HEK293 (cell line): ENCODE data around the gene TNRC6A.

Experiments
- ZNF701 ChIP-seq: fragments of 450-650 bp; formaldehyde crosslinking; IDR thresholded peaks from 2 replicates; pipeline ENCODE4 v1.5.1; 2016; ENCODE audit warnings: missing biosample characterization, missing genetic modification characterization
- TF ChIP-seq, protein P1 (sequence below): fragments of 450-650 bp; formaldehyde crosslinking; IDR thresholded peaks from 2 replicates; pipeline ENCODE4 v1.5.1; 2016; ENCODE audit warnings: missing biosample characterization, missing genetic modification characterization

DNA sequence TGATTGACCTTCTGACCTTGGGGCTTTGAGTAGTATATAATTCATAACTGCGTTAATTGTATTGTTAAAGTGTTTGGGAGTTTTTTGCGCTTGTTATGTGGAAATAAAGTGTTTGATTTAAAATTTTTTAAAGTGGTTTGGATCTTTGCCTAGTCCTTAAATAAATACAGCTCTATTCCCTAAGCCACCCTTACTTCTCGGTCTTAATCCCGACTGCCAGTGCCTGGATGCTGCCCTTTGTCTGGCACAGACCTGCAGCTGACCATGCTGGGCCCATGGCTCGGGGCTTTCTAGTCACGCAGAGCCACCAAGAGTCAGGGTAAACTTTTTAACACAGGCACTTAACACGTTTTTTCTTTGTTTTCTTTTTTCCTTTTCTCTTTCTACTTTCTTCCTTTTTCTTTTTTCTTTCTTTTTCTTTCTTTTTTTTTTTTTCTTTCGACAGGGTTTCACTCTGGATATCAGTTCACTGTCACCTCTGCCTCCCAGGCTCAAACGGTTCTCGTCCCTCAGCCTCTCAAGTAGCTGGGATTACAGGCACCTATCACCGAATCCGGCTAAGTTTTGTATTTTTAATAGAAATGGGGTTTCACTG lies 96.7 kb downstream of the TNRC6A start:
- TF ChIP-seq, protein P1, sequence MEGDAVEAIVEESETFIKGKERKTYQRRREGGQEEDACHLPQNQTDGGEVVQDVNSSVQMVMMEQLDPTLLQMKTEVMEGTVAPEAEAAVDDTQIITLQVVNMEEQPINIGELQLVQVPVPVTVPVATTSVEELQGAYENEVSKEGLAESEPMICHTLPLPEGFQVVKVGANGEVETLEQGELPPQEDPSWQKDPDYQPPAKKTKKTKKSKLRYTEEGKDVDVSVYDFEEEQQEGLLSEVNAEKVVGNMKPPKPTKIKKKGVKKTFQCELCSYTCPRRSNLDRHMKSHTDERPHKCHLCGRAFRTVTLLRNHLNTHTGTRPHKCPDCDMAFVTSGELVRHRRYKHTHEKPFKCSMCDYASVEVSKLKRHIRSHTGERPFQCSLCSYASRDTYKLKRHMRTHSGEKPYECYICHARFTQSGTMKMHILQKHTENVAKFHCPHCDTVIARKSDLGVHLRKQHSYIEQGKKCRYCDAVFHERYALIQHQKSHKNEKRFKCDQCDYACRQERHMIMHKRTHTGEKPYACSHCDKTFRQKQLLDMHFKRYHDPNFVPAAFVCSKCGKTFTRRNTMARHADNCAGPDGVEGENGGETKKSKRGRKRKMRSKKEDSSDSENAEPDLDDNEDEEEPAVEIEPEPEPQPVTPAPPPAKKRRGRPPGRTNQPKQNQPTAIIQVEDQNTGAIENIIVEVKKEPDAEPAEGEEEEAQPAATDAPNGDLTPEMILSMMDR (tag by site-specific recombination) = no peak
- no peak for TF ChIP-seq ZNF701 (tag by site-specific recombination)
